GM18498 (cell line): ENCODE measurements around the gene UBR4.
"Not testable (repeated sequence)": the region's sequence is repeated elsewhere in the genome, so short reads cannot be mapped to it uniquely, and the experiment has no call there.

Source experiments
- ATAC-seq: cut with Tn5 transposase; IDR thresholded peaks from one replicate; pipeline ENCODE4 v1.9.1; 2021; ENCODE audit warnings: mild to moderate bottlenecking, moderate library complexity; ENCODE audit not compliant: unreplicated experiment

UBR4 gene

GRCh38 chr1:19209990-19210771, at the start of gene UBR4:
TSS of gene UBR4 (minus strand) at chr1:19210266. CDS start at chr1:19210248, 18 bp downstream.
- ATAC-seq, result peak; percentile 90

DNA sequence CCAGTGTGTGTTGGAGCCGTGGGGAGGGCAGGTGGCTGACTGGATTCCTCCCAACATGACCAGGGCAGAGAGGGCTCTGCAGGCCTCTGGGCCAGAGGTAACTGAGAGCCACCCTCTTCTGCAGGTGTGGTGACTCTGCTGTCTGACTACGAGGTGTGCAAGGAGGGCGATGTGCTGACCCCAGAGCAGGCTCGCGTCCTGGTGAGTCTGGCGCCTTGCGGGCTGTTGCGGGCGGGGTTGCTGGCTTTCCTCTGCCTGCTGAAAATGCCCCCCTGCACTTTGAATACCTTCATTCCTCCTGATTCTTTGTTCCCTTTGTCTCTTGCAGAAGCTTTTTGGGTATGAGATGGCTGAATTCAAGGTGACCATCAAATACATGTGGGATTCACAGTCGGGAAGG, 48.3 kb upstream of the UBR4 start:
- no peak for ATAC-seq

- ATAC-seq, result no peak
Measured at GRCh38 chr1:19257178-19257914, 47.3 kb upstream of the UBR4 start.

- ATAC-seq, result not testable (repeated sequence)
Measured at GRCh38 chr1:19256301-19256700, 46.2 kb upstream of the UBR4 start.

DNA sequence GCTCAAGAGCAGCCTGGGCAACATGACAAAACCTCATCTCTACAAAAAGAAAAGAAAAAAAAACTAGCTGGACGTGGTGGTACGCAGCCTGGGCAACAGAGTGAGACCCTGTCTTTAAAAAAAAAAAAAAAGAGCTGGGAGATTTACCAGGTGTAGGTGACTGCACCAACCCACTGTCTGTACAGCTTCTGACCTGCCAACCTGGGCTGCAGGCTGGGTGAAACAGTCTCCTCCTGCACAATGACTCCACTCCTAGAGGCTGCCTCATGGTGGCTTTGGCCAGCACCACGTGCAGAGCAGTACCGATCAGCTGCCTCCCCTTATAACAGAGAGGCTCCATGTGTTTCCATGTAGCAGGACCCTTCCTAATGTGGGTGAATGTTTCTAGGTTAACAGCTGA, 45.2 kb upstream of the UBR4 start:
- no peak for ATAC-seq

DNA sequence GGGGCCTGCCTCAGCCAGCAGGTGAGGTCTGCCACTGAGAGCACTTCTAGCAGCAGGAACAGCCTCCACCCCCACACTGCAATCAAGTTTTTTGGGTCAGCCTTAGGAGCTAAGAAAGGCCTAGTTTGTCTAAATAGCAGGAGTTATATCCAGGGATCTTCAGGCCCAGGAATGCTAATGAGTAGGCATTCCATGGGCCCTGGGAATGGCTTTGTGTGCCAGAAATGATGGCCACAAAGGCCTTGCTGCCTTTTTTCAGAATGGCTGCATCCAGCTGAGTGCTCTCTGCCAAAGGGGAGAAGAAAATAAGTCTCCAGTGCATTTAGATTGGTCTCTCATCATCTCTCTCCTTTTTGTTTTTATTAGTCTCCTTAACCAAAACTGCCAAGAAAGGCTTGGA, 44.4 kb upstream of the UBR4 start:
- ATAC-seq, result no peak

DNA sequence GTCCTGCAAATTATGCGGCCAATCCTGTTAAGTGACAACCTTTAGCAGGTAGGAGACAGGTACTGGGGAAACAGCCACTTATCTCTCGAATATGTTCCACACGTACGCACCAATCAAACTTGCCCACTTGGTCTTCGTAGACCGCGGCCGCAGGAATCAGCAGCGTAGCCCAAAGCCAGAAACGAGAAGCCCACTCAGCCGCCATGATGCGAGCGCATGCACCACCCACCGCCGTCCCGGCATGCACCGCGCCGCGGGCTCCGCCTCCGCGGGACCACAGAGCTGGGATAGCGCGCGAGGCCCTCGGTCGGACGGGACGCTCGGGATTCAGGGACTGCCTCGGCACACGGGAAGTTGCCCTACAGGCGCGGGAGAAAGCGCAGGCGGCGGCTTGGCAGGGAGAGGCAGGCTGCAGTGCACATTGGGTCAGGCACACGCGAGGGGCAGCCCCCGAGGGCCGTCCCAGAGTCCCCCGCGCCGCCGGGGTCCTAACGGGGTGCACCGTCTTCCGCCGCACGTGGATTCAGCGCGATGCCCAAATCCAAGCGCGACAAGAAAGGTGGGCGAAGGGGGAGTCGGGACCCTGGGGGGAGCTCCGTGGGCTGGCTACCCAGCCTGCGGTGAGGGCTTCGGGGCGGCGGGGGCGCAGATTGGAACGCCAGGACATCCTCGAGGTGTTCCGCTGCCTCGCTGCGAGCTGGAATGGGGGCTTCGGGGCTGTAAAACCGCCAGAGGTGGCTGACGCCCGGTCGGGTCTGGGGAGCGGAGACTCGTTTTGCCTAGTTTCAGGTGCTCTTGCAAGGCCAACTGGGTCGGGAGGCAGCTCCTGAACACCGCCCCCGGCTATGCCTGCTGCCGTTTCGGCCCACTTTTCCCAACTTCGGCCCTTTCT, 41.5 kb upstream of the UBR4 start, which contains the start of the genes EMC1 and MRTO4:
TSS of gene EMC1 (minus strand) at position 220 of the 892 bp plus-strand sequence. CDS start at position 205, 15 bp downstream.
TSS of gene MRTO4 (plus strand) at position 501 of the 892 bp plus-strand sequence. CDS start at position 532, 31 bp downstream.
- ATAC-seq, result peak; percentile 83

- no peak for ATAC-seq
Measured at GRCh38 chr1:19250629-19251304, 40.7 kb upstream of the UBR4 start.

- no peak for ATAC-seq
Measured at GRCh38 chr1:19240673-19241538, 30.8 kb upstream of the UBR4 start.

- ATAC-seq, result no peak
Measured at GRCh38 chr1:19239876-19240275, 29.8 kb upstream of the UBR4 start.

DNA sequence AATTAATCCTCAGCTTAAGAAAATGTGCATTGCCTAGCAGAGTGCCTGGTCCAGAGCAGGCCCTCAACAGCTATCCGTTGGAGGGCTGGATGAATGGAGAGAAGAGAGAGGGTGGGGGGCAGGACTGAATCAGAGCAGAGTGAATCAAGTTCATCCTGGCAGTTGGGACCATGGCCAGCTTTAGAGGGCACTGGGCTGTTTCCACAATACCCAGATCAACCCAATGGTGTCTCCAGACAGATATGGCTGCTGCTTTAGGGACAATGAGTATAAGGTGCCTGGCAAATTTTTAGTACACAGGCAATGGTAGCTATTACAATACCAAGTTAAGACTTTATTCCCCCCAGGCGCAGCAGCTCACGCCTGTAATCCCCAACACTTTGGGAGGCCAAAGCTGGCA, 24.2 kb upstream of the UBR4 start:
- ATAC-seq, result no peak

- ATAC-seq, result no peak
Measured at GRCh38 chr1:19232524-19232846, 22.4 kb upstream of the UBR4 start.

GRCh38 chr1:19231736-19232523, 21.9 kb upstream of the UBR4 start:
- ATAC-seq, result not testable (repeated sequence)

- ATAC-seq, result no peak
Measured at GRCh38 chr1:19229828-19230325, 19.8 kb upstream of the UBR4 start.

DNA sequence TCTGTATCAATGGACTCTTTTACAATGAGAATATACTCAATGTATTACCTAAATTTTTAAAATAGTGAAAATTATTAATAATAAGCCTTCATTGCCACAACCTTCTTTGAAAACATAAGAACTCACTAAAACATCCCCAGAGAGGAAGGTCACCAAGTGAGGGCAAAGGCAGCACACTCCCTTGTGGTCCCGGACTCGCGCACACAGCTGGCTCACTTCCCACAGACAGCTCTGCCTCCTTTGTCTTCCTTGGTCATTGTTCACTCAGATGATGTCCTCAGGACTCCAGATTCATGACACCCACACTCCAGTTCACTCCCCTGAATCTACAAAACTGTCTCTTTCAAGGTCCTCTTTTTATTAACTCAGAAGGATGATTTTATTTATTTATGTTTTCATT, 19.2 kb upstream of the UBR4 start:
- no peak for ATAC-seq

- no peak for ATAC-seq
Measured at GRCh38 chr1:19222979-19223824, 13.1 kb upstream of the UBR4 start.

- ATAC-seq, result no peak
Measured at GRCh38 chr1:19222573-19222972, 12.5 kb upstream of the UBR4 start.

- ATAC-seq, result no peak
Measured at GRCh38 chr1:19220991-19221390, 10.9 kb upstream of the UBR4 start.
